ENCODE measurements around the gene TMEM234.

DNA sequence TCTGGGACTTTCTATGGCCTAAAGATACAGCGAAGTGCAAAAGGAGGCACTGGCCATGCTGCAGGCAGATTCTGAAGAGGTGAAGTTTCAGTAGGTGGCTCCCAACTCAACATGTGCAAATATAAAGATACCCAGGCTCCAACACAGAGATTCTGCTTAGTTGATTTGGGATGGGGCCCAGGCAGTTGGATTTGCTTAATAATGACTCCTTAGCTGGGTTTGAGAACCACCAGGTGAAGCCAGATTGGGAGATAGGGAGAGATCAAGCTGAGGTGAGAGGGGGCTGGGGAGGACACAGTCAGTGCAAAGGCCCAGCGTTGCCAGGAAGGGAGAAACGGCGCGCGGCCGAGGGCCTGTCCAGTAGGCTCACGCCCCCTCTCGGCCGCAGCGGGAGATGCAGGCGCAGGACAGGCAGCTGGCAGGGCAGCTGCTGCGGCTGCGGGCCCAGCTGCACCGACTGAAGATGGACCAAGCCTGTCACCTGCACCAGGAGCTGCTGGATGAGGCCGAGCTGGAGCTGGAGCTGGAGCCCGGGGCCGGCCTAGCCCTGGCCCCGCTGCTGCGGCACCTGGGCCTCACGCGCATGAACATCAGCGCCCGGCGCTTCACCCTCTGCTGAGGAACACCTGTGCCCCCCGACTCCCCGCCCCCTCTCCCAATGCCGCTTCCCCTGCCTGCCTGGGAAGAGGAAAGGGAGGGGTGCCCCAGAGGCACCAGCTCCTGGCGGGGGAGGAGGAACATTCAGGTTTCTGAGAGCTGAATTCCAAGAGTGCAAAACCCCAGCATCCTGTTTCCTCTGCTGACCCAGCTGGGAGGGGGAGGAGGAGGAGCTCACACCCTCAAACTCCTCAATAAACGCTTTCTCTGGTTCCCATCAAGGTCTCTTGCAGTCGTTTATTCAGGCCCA is 26.1 kb upstream of the TMEM234 start:
- TF ChIP-seq, protein P1, sequence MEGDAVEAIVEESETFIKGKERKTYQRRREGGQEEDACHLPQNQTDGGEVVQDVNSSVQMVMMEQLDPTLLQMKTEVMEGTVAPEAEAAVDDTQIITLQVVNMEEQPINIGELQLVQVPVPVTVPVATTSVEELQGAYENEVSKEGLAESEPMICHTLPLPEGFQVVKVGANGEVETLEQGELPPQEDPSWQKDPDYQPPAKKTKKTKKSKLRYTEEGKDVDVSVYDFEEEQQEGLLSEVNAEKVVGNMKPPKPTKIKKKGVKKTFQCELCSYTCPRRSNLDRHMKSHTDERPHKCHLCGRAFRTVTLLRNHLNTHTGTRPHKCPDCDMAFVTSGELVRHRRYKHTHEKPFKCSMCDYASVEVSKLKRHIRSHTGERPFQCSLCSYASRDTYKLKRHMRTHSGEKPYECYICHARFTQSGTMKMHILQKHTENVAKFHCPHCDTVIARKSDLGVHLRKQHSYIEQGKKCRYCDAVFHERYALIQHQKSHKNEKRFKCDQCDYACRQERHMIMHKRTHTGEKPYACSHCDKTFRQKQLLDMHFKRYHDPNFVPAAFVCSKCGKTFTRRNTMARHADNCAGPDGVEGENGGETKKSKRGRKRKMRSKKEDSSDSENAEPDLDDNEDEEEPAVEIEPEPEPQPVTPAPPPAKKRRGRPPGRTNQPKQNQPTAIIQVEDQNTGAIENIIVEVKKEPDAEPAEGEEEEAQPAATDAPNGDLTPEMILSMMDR (conservative IDR thresholded peaks at IDR 0.05; ENCODE audit: low read depth, low read length): peak; percentile 79
- no peak for TF ChIP-seq EZH2 (IDR thresholded peaks at IDR 0.05; ENCODE audit: low read length, unreplicated experiment)
- no peak for TF ChIP-seq EZH2phosphoT487 (IDR thresholded peaks at IDR 0.05; ENCODE audit: borderline replicate concordance, low read length)
